Fibroblast of pulmonary artery (primary cell): ENCODE results near the gene PHACTR4.
A peak's percentile ranks its signal among the peaks of the same experiment; 100 is the strongest.
"Not testable (repeated sequence)": the region's sequence is repeated elsewhere in the genome, so short reads cannot be mapped to it uniquely, and the experiment has no call there.

ENCODE experiments used
- DNase-seq: peaks from one replicate; pipeline ENCODE4 v3.0.0-alpha.2; 2010; ENCODE audit warnings: low read depth
- H3K4me3 ChIP-seq: replicated peaks from 2 replicates; pipeline ENCODE4 v1.5.1; 2011; ENCODE audit warnings: low read depth, mild to moderate bottlenecking, control low read depth, low read length, moderate library complexity
- CTCF ChIP-seq: IDR thresholded peaks from 2 replicates; pipeline ENCODE4 v1.5.1; 2011; ENCODE audit warnings: mild to moderate bottlenecking, control low read depth, low read length, inconsistent platforms; ENCODE audit errors: missing control alignments

PHACTR4 gene

GRCh38 chr1:28516518-28516956, 147.0 kb downstream of the PHACTR4 start:
- no peak for DNase-seq
- TF ChIP-seq CTCF = no peak
- H3K4me3 ChIP-seq = no peak overlapping the region

- no peak for DNase-seq
- TF ChIP-seq CTCF = no peak
- H3K4me3 ChIP-seq = peak overlapping the region; percentile 61
These were observed 148.1 kb downstream of the PHACTR4 start for GRCh38 chr1:28517649-28517999.

- H3K4me3 ChIP-seq = peak overlapping the region; percentile 61
- TF ChIP-seq CTCF = peak; percentile 68
- peak; percentile 87 for DNase-seq
These were observed 148.6 kb downstream of the PHACTR4 start for GRCh38 chr1:28518000-28518744.

- no peak for TF ChIP-seq CTCF
- peak overlapping the region; percentile 61 for H3K4me3 ChIP-seq
- no peak for DNase-seq
These were observed 149.3 kb downstream of the PHACTR4 start for GRCh38 chr1:28518745-28519341.

DNA sequence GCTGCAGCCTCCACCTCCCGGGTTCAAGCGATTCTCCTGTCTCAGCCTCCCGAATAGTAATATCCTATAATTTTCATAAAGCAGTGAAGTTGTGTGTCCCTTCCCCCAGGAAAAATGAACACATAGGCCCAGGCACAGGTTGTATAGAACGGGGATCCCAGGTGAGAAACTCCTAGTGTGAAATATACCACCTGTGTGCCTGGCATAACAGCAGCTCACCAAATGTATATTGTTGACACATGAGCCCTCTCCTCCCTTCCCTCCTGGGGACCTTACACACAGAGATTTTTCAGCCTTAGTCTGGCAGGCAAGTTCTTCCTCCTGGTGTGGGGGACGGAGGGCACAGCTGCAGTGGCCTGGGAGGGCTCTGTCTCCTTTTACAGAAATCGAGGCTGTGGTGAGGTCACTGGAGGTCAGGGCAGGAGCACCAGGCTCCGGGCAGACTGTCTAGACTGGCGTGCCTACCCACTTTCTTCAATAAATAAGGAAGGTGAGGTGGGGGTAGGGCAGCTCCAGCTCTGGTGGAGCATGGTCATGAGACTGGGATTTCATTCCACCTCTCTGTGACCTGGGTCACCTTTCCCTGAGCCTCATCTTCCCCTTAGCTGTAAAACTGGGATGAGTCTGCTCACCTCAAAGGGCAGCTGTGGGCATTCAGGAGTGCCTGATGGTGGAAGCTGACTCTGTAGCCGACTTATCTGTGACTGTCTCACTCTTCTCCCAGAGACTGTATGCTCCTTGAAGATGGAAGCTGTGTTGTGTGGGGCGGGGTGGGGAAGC, 150.6 kb downstream of the PHACTR4 start:
- DNase-seq = no peak
- TF ChIP-seq CTCF = no peak
- no peak overlapping the region for H3K4me3 ChIP-seq

DNA sequence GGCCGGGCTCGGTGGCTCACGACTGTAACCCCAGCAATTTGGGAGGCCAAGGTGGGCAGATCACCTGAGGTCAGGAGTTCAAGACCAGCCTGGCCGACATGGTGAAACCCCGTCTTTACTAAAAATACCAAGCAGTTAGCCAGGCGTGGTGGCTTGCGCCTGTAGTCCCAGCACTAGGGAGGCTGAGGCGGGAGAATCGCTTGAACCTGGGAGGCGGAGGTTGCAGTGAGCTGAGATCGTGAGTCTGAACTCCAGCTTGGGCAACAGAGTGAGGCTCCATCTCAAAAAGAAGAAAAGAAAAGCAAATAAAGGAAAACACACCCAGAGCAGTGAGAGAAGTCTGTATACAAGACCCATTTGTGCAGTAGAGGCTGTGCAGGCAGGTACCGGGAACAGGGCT, 151.3 kb downstream of the PHACTR4 start:
- not testable (repeated sequence) for DNase-seq, H3K4me3 ChIP-seq

GRCh38 chr1:28521502-28522164, 152.1 kb downstream of the PHACTR4 start:
- no peak overlapping the region for H3K4me3 ChIP-seq
- DNase-seq = no peak
- TF ChIP-seq CTCF = no peak

DNA sequence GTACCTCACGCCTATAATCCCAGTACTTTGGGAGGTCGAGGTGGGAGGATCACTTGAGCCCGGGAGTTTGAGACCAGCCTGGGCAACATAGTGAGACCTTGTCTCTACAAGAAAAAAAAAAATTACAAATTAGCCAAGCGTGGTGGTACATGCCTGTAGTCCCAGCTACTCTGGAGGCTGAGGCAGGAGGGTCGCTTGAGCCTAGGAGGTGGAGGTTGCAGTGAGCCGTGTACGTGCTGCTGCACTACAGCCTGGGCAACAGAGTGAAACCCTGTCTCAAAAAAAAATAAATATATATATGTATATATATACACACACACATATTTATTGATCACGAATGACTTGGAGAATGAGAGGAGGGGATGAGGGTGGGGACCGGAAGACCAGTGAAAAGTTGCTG, 153.0 kb downstream of the PHACTR4 start:
- DNase-seq, H3K4me3 ChIP-seq: not testable (repeated sequence)

- not testable (repeated sequence) for H3K4me3 ChIP-seq, DNase-seq
These were observed 155.6 kb downstream of the PHACTR4 start for GRCh38 chr1:28525002-28525642.
